H9 (cell line): Measurements from ENCODE around the gene ANP32E. TPM values are rescaled to one million over a fixed set of nuclear protein-coding genes. Genes with fewer than 3 reads are reported as not detected.

Experiments used
- DNase-seq: peaks from one replicate; pipeline ENCODE4 v3.0.0-alpha.2; 2017
- H2AFZ ChIP-seq: one replicate; pipeline ENCODE4 v1.6.1; 2013; ENCODE audit warnings: mild to moderate bottlenecking, low read length, control low read depth, moderate library complexity
- H2AK5ac ChIP-seq: 2 replicates; pipeline ENCODE4 v1.6.1; 2013; ENCODE audit warnings: low read length, control low read depth, mixed read lengths; ENCODE audit not compliant: insufficient read length
- H2BK120ac ChIP-seq: one replicate; pipeline ENCODE4 v1.6.1; 2013; ENCODE audit warnings: low read depth, mild to moderate bottlenecking, low read length, control low read depth, inconsistent platforms; ENCODE audit not compliant: poor library complexity, severe bottlenecking
- H2BK12ac ChIP-seq: 2 replicates; pipeline ENCODE4 v1.6.1; 2013; ENCODE audit warnings: low read length, control low read depth, mixed read lengths, low read depth; ENCODE audit not compliant: insufficient read length
- H2BK15ac ChIP-seq: 2 replicates; pipeline ENCODE4 v1.6.1; 2013; ENCODE audit warnings: low read depth, low read length, control low read depth
- H2BK20ac ChIP-seq: one replicate; pipeline ENCODE4 v1.6.1; 2013; ENCODE audit warnings: low read depth, mild to moderate bottlenecking, low read length, control low read depth, inconsistent platforms; ENCODE audit not compliant: poor library complexity, severe bottlenecking
- H2BK5ac ChIP-seq: 2 replicates; pipeline ENCODE4 v1.6.1; 2013; ENCODE audit warnings: low read length, control low read depth, mixed read lengths; ENCODE audit not compliant: insufficient read length
- H3K14ac ChIP-seq: 2 replicates; pipeline ENCODE4 v1.6.1; 2013; ENCODE audit warnings: low read length, control low read depth; ENCODE audit not compliant: insufficient read depth
- H3K18ac ChIP-seq: 2 replicates; pipeline ENCODE4 v1.6.1; 2013; ENCODE audit warnings: low read depth, mild to moderate bottlenecking, mixed read lengths, low read length, control low read depth; ENCODE audit not compliant: insufficient read length
- H3K23ac ChIP-seq: 2 replicates; pipeline ENCODE4 v1.6.1; 2013; ENCODE audit warnings: low read length, control low read depth, mixed read lengths, low read depth; ENCODE audit not compliant: insufficient read length
- H3K23me2 ChIP-seq: 2 replicates; pipeline ENCODE4 v1.6.1; 2013; ENCODE audit warnings: low read depth, mild to moderate bottlenecking, mixed read lengths, low read length, control low read depth; ENCODE audit not compliant: insufficient read length, poor library complexity, severe bottlenecking
- H3K27ac ChIP-seq: 2 replicates; pipeline ENCODE4 v1.5.1; 2013; ENCODE audit warnings: low read length, control low read depth, mixed read lengths, low read depth; ENCODE audit not compliant: insufficient read length
- H3K27me3 ChIP-seq: 2 replicates; pipeline ENCODE4 v1.6.1; 2013; ENCODE audit warnings: low read length, control low read depth, inconsistent platforms; ENCODE audit not compliant: insufficient read depth
- H3K4ac ChIP-seq: 2 replicates; pipeline ENCODE4 v1.6.1; 2013; ENCODE audit warnings: low read depth, mild to moderate bottlenecking, control low read depth, inconsistent platforms, low read length, moderate library complexity
- H3K4me1 ChIP-seq: 2 replicates; pipeline ENCODE4 v1.6.1; 2013; ENCODE audit warnings: low read length, control low read depth, inconsistent platforms; ENCODE audit not compliant: insufficient read depth
- H3K4me2 ChIP-seq: 2 replicates; pipeline ENCODE4 v1.6.1; 2013; ENCODE audit warnings: low read length, control low read depth, mixed read lengths; ENCODE audit not compliant: insufficient read length, insufficient read depth
- H3K56ac ChIP-seq: 2 replicates; pipeline ENCODE4 v1.6.1; 2013; ENCODE audit warnings: low read depth, mild to moderate bottlenecking, mixed read lengths, low read length, control low read depth; ENCODE audit not compliant: insufficient read length
- H3K79me1 ChIP-seq: 2 replicates; pipeline ENCODE4 v1.6.1; 2013; ENCODE audit warnings: low read depth, mild to moderate bottlenecking, moderate library complexity, low read length, control low read depth, inconsistent platforms; ENCODE audit not compliant: insufficient read depth, poor library complexity, severe bottlenecking
- H3K79me2 ChIP-seq: 2 replicates; pipeline ENCODE4 v1.6.1; 2013; ENCODE audit warnings: low read length, control low read depth, inconsistent platforms; ENCODE audit not compliant: insufficient read depth
- H3K9ac ChIP-seq: 2 replicates; pipeline ENCODE4 v1.6.1; 2013; ENCODE audit warnings: low read length, control low read depth, mixed read lengths; ENCODE audit not compliant: insufficient read length; ENCODE audit errors: extremely low read depth
- H3K9me3 ChIP-seq: one replicate; pipeline ENCODE4 v1.6.1; 2013; ENCODE audit warnings: low read depth, low read length, inconsistent platforms; ENCODE audit not compliant: control insufficient read depth
- H3T11ph ChIP-seq: one replicate; pipeline ENCODE4 v1.6.1; 2013; ENCODE audit warnings: mild to moderate bottlenecking, low read length, control low read depth, inconsistent platforms
- H4K20me1 ChIP-seq: one replicate; pipeline ENCODE4 v1.6.1; 2013; ENCODE audit not compliant: control insufficient read depth, insufficient read length, insufficient read depth
- H4K5ac ChIP-seq: 2 replicates; pipeline ENCODE4 v1.6.1; 2013; ENCODE audit warnings: low read depth, mild to moderate bottlenecking, mixed read lengths, low read length, control low read depth; ENCODE audit not compliant: insufficient read length
- H4K8ac ChIP-seq: replicated peaks from 2 replicates; pipeline ENCODE4 v1.6.1; 2013; ENCODE audit warnings: low read length, control low read depth, mixed read lengths, low read depth; ENCODE audit not compliant: insufficient read length
- H4K91ac ChIP-seq: 2 replicates; pipeline ENCODE4 v1.6.1; 2013; ENCODE audit warnings: low read depth, mild to moderate bottlenecking, moderate library complexity, mixed read lengths, low read length, control low read depth; ENCODE audit not compliant: insufficient read length
- H3K27ac Mint-ChIP-seq, 3 experiments: 2 replicates in 2 of 3; 3 replicates in 1 of 3; pipeline ENCODE4 v1.8.0; 2020 to 2021; ENCODE audit warnings: mixed read lengths in 3 of 3, mild to moderate bottlenecking in 1 of 3, moderate library complexity in 1 of 3
- H3K27me3 Mint-ChIP-seq: 2 replicates; pipeline ENCODE4 v1.8.0; 2021; ENCODE audit warnings: low read depth, mild to moderate bottlenecking, moderate library complexity, mixed read lengths
- H3K36me3 Mint-ChIP-seq, 3 experiments: 2 replicates in 2 of 3; 3 replicates in 1 of 3; pipeline ENCODE4 v1.8.0; 2020 to 2021; ENCODE audit warnings: low read depth in 3 of 3, mixed read lengths in 3 of 3; ENCODE audit not compliant: insufficient read depth in 1 of 3
- H3K4me1 Mint-ChIP-seq, 2 experiments: 2 replicates each; pipeline ENCODE4 v1.8.0; 2020; ENCODE audit warnings: mixed read lengths in 2 of 2
- H3K4me3 Mint-ChIP-seq, 2 experiments: 2 replicates in 1 of 2; 3 replicates in 1 of 2; pipeline ENCODE4 v1.8.0; 2020 to 2021; ENCODE audit warnings: mild to moderate bottlenecking in 2 of 2, mixed read lengths in 2 of 2, moderate library complexity in 1 of 2
- H3K9me3 Mint-ChIP-seq, 2 experiments: 2 replicates in 1 of 2; 3 replicates in 1 of 2; pipeline ENCODE4 v1.8.0; 2020; ENCODE audit warnings: mild to moderate bottlenecking in 2 of 2, mixed read lengths in 2 of 2, moderate library complexity in 1 of 2
- CTCF ChIP-seq: fragments of 200-600 bp; sonication (generic); conservative IDR thresholded peaks from 3 replicates; pipeline ENCODE4 v1.8.0; 2021; ENCODE audit warnings: antibody characterized with exemption, mild to moderate bottlenecking
- WGBS: extraction: QIAGEN DNeasy Blood & Tissue Kit; methylation state at CpG from one replicate; pipeline ENCODE4 v1.1.7; 2013; ENCODE audit warnings: missing lambda C conversion rate, low lambda C conversion rate, mixed read lengths; ENCODE audit not compliant: insufficient read length; ENCODE audit errors: extremely low coverage; 5-methylcytosine and 5-hydroxymethylcytosine counted together
- total RNA-seq: library from RNA; stranded (reverse); gene quantifications from 2 replicates; pipeline ENCODE4 v1.2.1, GENCODE V29; 2021

Gene ANP32E
- total RNA-seq, 1 experiment from 2014 or later = 106 TPM

GRCh38 chr1:150269451-150269850 is 33.5 kb upstream of the ANP32E start:
- Mint-ChIP-seq H3K36me3 (peaks cover 22 to 36% (median 35%) of the 10 kb centered on the region in 3 experiments), H3K27ac (peak overlapping the region; percentile 96 to 99 (median 97)), H3K4me3 (peak overlapping the region; percentile 100), H3K4me1 (peaks cover 45 to 50% of the 10 kb centered on the region in 2 experiments), H3K27me3 (no peaks in the 10 kb centered on the region), H3K9me3 (no peaks in the 10 kb centered on the region; a peak in 2 of 5 replicates)
- H3K23ac ChIP-seq = no peak overlapping the region
- peak overlapping the region; percentile 62 for H3K4me2 ChIP-seq
- H3T11ph ChIP-seq = no peak overlapping the region
- H2BK12ac ChIP-seq = no peak overlapping the region
- H3K14ac ChIP-seq = peak overlapping the region; percentile 44; the same call in 1 of the 2 replicates
- no peak overlapping the region for H2BK20ac ChIP-seq
- no peak overlapping the region for H3K4ac ChIP-seq
- peak overlapping the region; percentile 71 for H3K9ac ChIP-seq
- H3K18ac ChIP-seq = peak overlapping the region; percentile 47
- no peak overlapping the region for H4K91ac ChIP-seq
- H2AFZ ChIP-seq = no peak overlapping the region
- H3K79me1 ChIP-seq = peaks cover 5% of the 10 kb centered on the region
- H3K27me3 ChIP-seq = no peaks in the 10 kb centered on the region
- no peak overlapping the region for H2BK5ac ChIP-seq
- TF ChIP-seq CTCF = no peak
- no CpG with 5 or more reads among the region's 10 CpGs for WGBS
- no peaks in the 10 kb centered on the region for H4K20me1 ChIP-seq
- no peak overlapping the region for H4K5ac ChIP-seq
- no peak for DNase-seq
- H3K9me3 ChIP-seq = no peaks in the 10 kb centered on the region
- peak overlapping the region; percentile 80 for H3K27ac ChIP-seq
- H3K56ac ChIP-seq = no peak overlapping the region
- H4K8ac ChIP-seq = no peak overlapping the region
- H3K79me2 ChIP-seq = peaks cover 6% of the 10 kb centered on the region; the same call in 1 of the 2 replicates
- no peak overlapping the region for H2BK120ac ChIP-seq
- no peak overlapping the region for H2AK5ac ChIP-seq
- no peak overlapping the region for H2BK15ac ChIP-seq
- peaks cover 20% of the 10 kb centered on the region for H3K23me2 ChIP-seq
- peaks cover 2% of the 10 kb centered on the region; the same call in 1 of the 2 replicates for H3K4me1 ChIP-seq
